Liver (tissue), 9 donors: Measurements from ENCODE around the gene CD34. TPM values are rescaled to one million over a fixed set of nuclear protein-coding genes. Genes with fewer than 3 reads are reported as not detected.

Experiments used
- DNase-seq: peaks from one replicate; pipeline ENCODE4 v3.0.0-alpha.2; 2017; ENCODE audit warnings: low spot score
- H3K27ac ChIP-seq, 2 donors: one replicate each; pipeline ENCODE4 v1.7.0; 2013; ENCODE audit warnings: inconsistent platforms in 2 of 2, low read length in 2 of 2, control low read depth in 1 of 2, low read depth in 1 of 2, mild to moderate bottlenecking in 1 of 2
- H3K27me3 ChIP-seq, 4 donors: one replicate each; pipeline versions ENCODE4 v1.6.1 to v1.7.0; 2013; ENCODE audit warnings: low read length in 3 of 4, inconsistent platforms in 1 of 4, mild to moderate bottlenecking in 1 of 4, moderate library complexity in 1 of 4; ENCODE audit not compliant: control insufficient read depth in 4 of 4, insufficient read depth in 4 of 4
- H3K36me3 ChIP-seq, 4 donors: one replicate each; pipeline versions ENCODE4 v1.6.1 to v1.7.0; 2013; ENCODE audit warnings: low read length in 3 of 4, mild to moderate bottlenecking in 3 of 4, low read depth in 1 of 4, moderate library complexity in 1 of 4; ENCODE audit not compliant: control insufficient read depth in 4 of 4, insufficient read depth in 3 of 4
- H3K4me1 ChIP-seq, 4 donors: one replicate each; pipeline versions ENCODE4 v1.6.1 to v1.7.0; 2013; ENCODE audit warnings: low read length in 3 of 4, mild to moderate bottlenecking in 3 of 4, moderate library complexity in 1 of 4; ENCODE audit not compliant: control insufficient read depth in 4 of 4, insufficient read depth in 4 of 4
- H3K4me3 ChIP-seq, 3 donors: one replicate each; pipeline versions ENCODE4 v1.6.1 to v1.7.0; 2013; ENCODE audit warnings: low read length in 3 of 3, control low read depth in 1 of 3, low read depth in 1 of 3, mild to moderate bottlenecking in 1 of 3
- H3K9ac ChIP-seq, 2 donors: one replicate each; pipeline ENCODE4 v1.7.0; 2013; ENCODE audit warnings: low read length in 2 of 2, mild to moderate bottlenecking in 2 of 2, moderate library complexity in 2 of 2, control low read depth in 1 of 2, low read depth in 1 of 2
- H3K9me3 ChIP-seq, 4 donors: one replicate each; pipeline versions ENCODE4 v1.6.1 to v1.7.0; 2013; ENCODE audit warnings: low read length in 3 of 4; ENCODE audit not compliant: control insufficient read depth in 4 of 4
- CTCF ChIP-seq: fragments of 150-350 bp; IDR thresholded peaks from 2 replicates; pipeline ENCODE4 v1.5.1; 2017; ENCODE audit warnings: improper control_type of control experiment, low read depth, low read length; ENCODE audit not compliant: missing input control
- EGR1 ChIP-seq, 2 donors: IDR thresholded peaks; 2 replicates each; pipeline ENCODE4 v1.6.1; 2016 to 2018; ENCODE audit warnings: antibody characterized with exemption in 2 of 2, low read depth in 2 of 2
- FOXA1 ChIP-seq: IDR thresholded peaks from 2 replicates; pipeline ENCODE4 v1.6.1; 2016; ENCODE audit warnings: antibody characterized with exemption
- FOXA2 ChIP-seq: IDR thresholded peaks from 2 replicates; pipeline ENCODE4 v1.6.1; 2016; ENCODE audit warnings: antibody characterized with exemption
- GABPA ChIP-seq, 2 donors: IDR thresholded peaks in 1 of 2; conservative IDR thresholded peaks in 1 of 2; 2 replicates each; pipeline ENCODE4 v1.6.1; 2016; ENCODE audit warnings: antibody characterized with exemption in 2 of 2, mild to moderate bottlenecking in 1 of 2, moderate library complexity in 1 of 2
- HNF4A ChIP-seq, 2 donors: conservative IDR thresholded peaks; 2 replicates each; pipeline ENCODE4 v1.6.1; 2016; ENCODE audit warnings: antibody characterized with exemption in 2 of 2, mild to moderate bottlenecking in 2 of 2
- HNF4G ChIP-seq: IDR thresholded peaks from 2 replicates; pipeline ENCODE4 v1.6.1; 2016; ENCODE audit warnings: antibody characterized with exemption
- JUND ChIP-seq, 2 donors: IDR thresholded peaks; 2 replicates each; pipeline ENCODE4 v1.6.1; 2016; ENCODE audit warnings: antibody characterized with exemption in 2 of 2
- NR2F2 ChIP-seq: IDR thresholded peaks from 2 replicates; pipeline ENCODE4 v1.6.1; 2016; ENCODE audit warnings: antibody characterized with exemption
- RAD21 ChIP-seq, 2 donors: IDR thresholded peaks; 2 replicates each; pipeline ENCODE4 v1.6.1; 2016; ENCODE audit warnings: antibody characterized with exemption in 2 of 2, mild to moderate bottlenecking in 2 of 2
- RXRA ChIP-seq, 2 donors: IDR thresholded peaks; 2 replicates each; pipeline ENCODE4 v1.6.1; 2017 to 2018; ENCODE audit warnings: antibody characterized with exemption in 2 of 2, mild to moderate bottlenecking in 1 of 2
- SP1 ChIP-seq: IDR thresholded peaks from 2 replicates; pipeline ENCODE4 v1.6.1; 2018; ENCODE audit warnings: antibody characterized with exemption, mild to moderate bottlenecking
- YY1 ChIP-seq: IDR thresholded peaks from 2 replicates; pipeline ENCODE4 v1.6.1; 2016; ENCODE audit warnings: antibody characterized with exemption, mild to moderate bottlenecking
- WGBS: extraction: QIAGEN DNeasy Blood & Tissue Kit; methylation state at CpG from one replicate; pipeline ENCODE4 v1.1.7; 2013; 5-methylcytosine and 5-hydroxymethylcytosine counted together
- polyA plus RNA-seq, 2 donors: library from polyadenylated mRNA; stranded (reverse) in 1 of 2; unstranded in 1 of 2; fragments of 200-250 nt in 1 of 2; fragments of >200 nt in 1 of 2; fragmentation: Nextera tagmentation in 1 of 2; extraction: Ambion mirVana in 1 of 2; gene quantifications; one replicate each; pipeline versions ENCODE4 v1.2.1 to v1.2.3, GENCODE V29; 2013 to 2015
- total RNA-seq, 2 donors: library from RNA; depleted of rRNA; stranded (reverse); fragments of >200 nt; gene quantifications; one replicate each; pipeline ENCODE4 v1.2.3, GENCODE V29; 2014
- TF ChIP-seq, protein P1 (sequence below): IDR thresholded peaks from 2 replicates; pipeline ENCODE4 v1.6.1; 2016; ENCODE audit warnings: antibody characterized with exemption
- TF ChIP-seq, protein P2 (sequence below): IDR thresholded peaks from 2 replicates; pipeline ENCODE4 v1.6.1; 2016; ENCODE audit warnings: antibody characterized with exemption
- donor health status: healthy.
- donor health status: healthy.
- donor health status: healthy.
- donor health status: healthy.
- donor health status: healthy.

Gene CD34
- total and polyA plus RNA-seq, 4 donors: 1.5 to 4.0 (median 1.8) TPM

DNA sequence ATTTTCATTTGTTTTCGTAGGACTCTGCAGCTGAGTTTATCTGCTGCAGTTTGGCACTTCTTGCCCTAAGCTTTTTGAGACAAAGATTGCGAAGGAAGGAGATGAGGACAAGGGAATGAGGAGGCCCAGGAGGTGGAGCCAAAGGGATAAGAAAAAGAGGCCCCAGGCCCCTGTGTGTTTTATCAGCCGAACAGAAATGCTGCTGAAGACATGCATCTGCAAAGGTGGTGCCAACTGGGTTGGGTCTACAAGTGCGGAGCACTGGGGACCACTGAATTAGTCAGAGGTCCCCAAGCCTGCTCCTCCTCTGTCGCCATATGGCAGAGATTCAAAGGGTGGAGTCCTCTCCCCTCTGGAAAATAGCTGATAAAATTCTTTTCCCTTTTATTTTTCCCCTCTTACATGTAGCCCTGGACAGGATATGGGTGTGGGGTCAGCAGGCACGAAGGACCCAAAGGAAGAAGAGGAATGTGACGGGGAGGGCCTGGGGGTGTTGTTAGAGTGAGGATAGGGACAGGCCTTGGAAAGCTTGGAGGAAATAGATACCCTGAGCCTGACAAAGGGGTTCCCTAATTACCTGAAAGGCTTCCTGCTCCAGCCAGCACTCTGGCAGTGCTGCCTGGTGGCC is 2.7 kb downstream of the CD34 start:
- TF ChIP-seq YY1 (no peak), RAD21 (IDR thresholded peaks at IDR 0.05) (peak; percentile 21 to 30)
- DNase-seq: no peak
- 53% methylated on average over 7 of the region's 7 CpGs for WGBS
- Histone ChIP-seq H3K4me3 (no peak overlapping the region), H3K9ac (no peak overlapping the region), H3K27ac (no peak overlapping the region), H3K4me1 (peaks cover 0 to 8% (median 5%) of the 10 kb centered on the region in 4 donors), H3K9me3 (no peaks in the 10 kb centered on the region), H3K27me3 (peaks cover 0 to 4% (median 1%) of the 10 kb centered on the region in 4 donors), H3K36me3 (no peaks in the 10 kb centered on the region)

DNA sequence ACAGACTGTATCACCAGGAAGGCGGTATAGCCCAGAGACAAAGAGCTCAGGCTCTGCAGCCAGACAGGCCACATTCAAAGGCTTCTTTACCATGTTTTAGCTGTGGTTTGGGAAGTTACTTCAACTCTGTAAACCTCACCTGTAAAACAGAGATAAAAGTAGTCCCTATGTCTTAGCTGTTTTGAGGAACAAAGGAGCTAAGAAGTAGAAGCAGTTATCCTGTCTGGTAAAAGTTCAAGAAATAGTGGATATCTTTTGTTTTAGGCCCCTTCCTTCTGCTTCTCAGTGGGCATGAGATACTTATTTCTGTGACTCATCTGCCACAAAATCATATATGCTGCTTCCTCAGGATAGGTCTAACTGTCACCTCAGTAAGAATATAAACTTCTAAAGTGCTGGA is 6.5 kb downstream of the CD34 start:
- Histone ChIP-seq H3K9me3 (no peaks in the 10 kb centered on the region), H3K4me1 (no peaks in the 10 kb centered on the region), H3K4me3 (no peak overlapping the region), H3K36me3 (no peaks in the 10 kb centered on the region), H3K9ac (no peak overlapping the region), H3K27ac (no peak overlapping the region), H3K27me3 (no peaks in the 10 kb centered on the region)
- 94% methylated on average over 1 of the region's 1 CpG for WGBS
- TF ChIP-seq JUND (IDR thresholded peaks at IDR 0.05) (no peak), HNF4A (conservative IDR thresholded peaks at IDR 0.05) (no peak)
- no peak for DNase-seq

GRCh38 chr1:207903767-207904166 is 7.2 kb downstream of the CD34 start:
- Histone ChIP-seq H3K36me3 (no peaks in the 10 kb centered on the region), H3K4me3 (no peak overlapping the region), H3K4me1 (no peaks in the 10 kb centered on the region), H3K27me3 (no peaks in the 10 kb centered on the region), H3K9me3 (no peaks in the 10 kb centered on the region), H3K9ac (no peak overlapping the region), H3K27ac (no peak overlapping the region)
- DNase-seq: no peak
- TF ChIP-seq GABPA (IDR thresholded peaks at IDR 0.05 in 1 of 2, conservative IDR thresholded peaks at IDR 0.05 in 1 of 2): no peak
- TF ChIP-seq HNF4G: no peak
- no peak for TF ChIP-seq RXRA (IDR thresholded peaks at IDR 0.05)
- TF ChIP-seq, protein P1, sequence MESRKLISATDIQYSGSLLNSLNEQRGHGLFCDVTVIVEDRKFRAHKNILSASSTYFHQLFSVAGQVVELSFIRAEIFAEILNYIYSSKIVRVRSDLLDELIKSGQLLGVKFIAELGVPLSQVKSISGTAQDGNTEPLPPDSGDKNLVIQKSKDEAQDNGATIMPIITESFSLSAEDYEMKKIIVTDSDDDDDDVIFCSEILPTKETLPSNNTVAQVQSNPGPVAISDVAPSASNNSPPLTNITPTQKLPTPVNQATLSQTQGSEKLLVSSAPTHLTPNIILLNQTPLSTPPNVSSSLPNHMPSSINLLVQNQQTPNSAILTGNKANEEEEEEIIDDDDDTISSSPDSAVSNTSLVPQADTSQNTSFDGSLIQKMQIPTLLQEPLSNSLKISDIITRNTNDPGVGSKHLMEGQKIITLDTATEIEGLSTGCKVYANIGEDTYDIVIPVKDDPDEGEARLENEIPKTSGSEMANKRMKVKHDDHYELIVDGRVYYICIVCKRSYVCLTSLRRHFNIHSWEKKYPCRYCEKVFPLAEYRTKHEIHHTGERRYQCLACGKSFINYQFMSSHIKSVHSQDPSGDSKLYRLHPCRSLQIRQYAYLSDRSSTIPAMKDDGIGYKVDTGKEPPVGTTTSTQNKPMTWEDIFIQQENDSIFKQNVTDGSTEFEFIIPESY: no peak
- TF ChIP-seq SP1: no peak
- no peak for TF ChIP-seq EGR1 (IDR thresholded peaks at IDR 0.05; ENCODE audit: low read depth in 2 of 2)
- no peak for TF ChIP-seq YY1
- TF ChIP-seq RAD21 (IDR thresholded peaks at IDR 0.05): no peak
- TF ChIP-seq, protein P2, sequence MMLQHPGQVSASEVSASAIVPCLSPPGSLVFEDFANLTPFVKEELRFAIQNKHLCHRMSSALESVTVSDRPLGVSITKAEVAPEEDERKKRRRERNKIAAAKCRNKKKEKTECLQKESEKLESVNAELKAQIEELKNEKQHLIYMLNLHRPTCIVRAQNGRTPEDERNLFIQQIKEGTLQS: no peak
- TF ChIP-seq CTCF: no peak
- no peak for TF ChIP-seq HNF4A (conservative IDR thresholded peaks at IDR 0.05)
- TF ChIP-seq NR2F2: no peak
- TF ChIP-seq FOXA1: no peak
- no peak for TF ChIP-seq JUND (IDR thresholded peaks at IDR 0.05)
- TF ChIP-seq FOXA2: no peak
- 85% methylated on average over 3 of the region's 3 CpGs for WGBS
